Activated CD4-positive, alpha-beta T cell treated with anti-CD3 and anti-CD28 coated beads, Interleukin-2, amount 10 ng/mL, durations not matched to agents 7 days and 5 days (primary cell): Measurements from ENCODE around the gene OXGR1. TPM values are rescaled to one million over a fixed set of nuclear protein-coding genes. Genes with fewer than 3 reads are reported as not detected.

ENCODE experiments used
- CTCF ChIA-PET: fragments of 350-600 bp; sonication (Branson Sonifier 250); formaldehyde crosslinking; loops from one replicate; lab custom pipeline; 2021; ENCODE audit warnings: antibody characterized with exemption; lab: Charles Lee
- POLR2A ChIA-PET: fragments of 350-600 bp; sonication (Branson Sonifier 250); formaldehyde crosslinking; loops from one replicate; lab custom pipeline; 2021; ENCODE audit warnings: antibody characterized with exemption; lab: Charles Lee
- DNase-seq: peaks from one replicate; pipeline ENCODE4 v3.0.0-alpha.2; 2020
- H3K27ac Mint-ChIP-seq: one replicate; pipeline ENCODE4 v1.8.0; 2021; ENCODE audit warnings: mild to moderate bottlenecking, moderate library complexity, mixed read lengths
- H3K27me3 Mint-ChIP-seq: one replicate; pipeline ENCODE4 v1.8.0; 2021; ENCODE audit warnings: mixed read lengths
- H3K36me3 Mint-ChIP-seq: one replicate; pipeline ENCODE4 v1.8.0; 2021; ENCODE audit warnings: low read depth, mixed read lengths
- H3K4me1 Mint-ChIP-seq: one replicate; pipeline ENCODE4 v1.8.0; 2021; ENCODE audit warnings: mixed read lengths
- H3K4me3 Mint-ChIP-seq: one replicate; pipeline ENCODE4 v1.8.0; 2021; ENCODE audit warnings: mild to moderate bottlenecking, moderate library complexity, mixed read lengths
- H3K9me3 Mint-ChIP-seq: one replicate; pipeline ENCODE4 v1.8.0; 2021; ENCODE audit warnings: mixed read lengths
- total RNA-seq, 2 experiments: library from RNA; stranded (reverse); gene quantifications; one replicate each; pipeline ENCODE4 v1.2.3, GENCODE V29; 2021

The OXGR1 gene
- total RNA-seq, 2 experiments from 2014 or later, result not detected

DNA sequence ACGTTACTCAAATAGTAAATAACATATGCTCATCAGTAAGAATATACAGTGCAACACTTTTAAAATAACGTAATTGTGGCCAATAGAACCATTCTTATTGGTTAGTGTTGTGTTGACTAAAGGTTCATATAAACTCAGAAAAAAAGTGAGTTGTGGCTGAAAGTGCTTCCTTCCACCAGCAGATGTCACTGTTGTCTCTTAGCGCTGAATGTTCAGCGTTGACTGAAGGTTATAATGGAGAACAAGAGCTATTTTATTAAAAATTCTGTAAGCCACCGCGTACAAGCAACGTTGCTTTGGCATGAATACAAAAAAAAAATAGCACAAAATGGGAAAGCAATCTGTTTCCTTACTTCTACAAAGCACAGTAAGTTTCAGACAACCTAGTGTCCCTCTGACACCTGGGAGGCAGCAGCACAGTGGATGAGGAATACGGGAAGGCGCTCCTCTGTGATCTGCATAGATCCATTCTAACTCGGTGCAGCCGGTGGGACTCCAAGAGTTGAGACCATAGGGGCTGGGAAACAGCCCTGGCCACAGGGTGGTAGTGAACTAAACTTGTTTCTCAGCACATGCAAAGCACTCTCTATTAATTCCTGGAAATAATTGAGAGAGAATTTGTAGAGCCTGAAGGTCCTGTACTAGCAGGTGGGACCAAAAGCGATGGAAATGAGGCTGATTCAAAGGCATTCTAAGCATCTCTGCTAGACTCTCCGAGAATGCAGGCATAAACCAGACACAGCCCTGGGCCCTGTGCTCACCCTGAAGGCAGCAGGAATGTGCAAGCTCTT, 23.9 kb upstream of the OXGR1 start:
- POLR2A ChIA-PET, result no interaction called here
- Mint-ChIP-seq H3K4me3 (no peak overlapping the region), H3K27me3 (peaks cover 44% of the 10 kb centered on the region), H3K9me3 (no peaks in the 10 kb centered on the region), H3K4me1 (peaks cover 5% of the 10 kb centered on the region), H3K36me3 (no peaks in the 10 kb centered on the region), H3K27ac (no peak overlapping the region)
- peak; percentile 51 for DNase-seq
- CTCF ChIA-PET, result interaction anchor here (0.6 kb wide), 1 partner anchor 672 kb away, joined by 3 read pairs; no protein-coding TSS in a partner anchor

DNA sequence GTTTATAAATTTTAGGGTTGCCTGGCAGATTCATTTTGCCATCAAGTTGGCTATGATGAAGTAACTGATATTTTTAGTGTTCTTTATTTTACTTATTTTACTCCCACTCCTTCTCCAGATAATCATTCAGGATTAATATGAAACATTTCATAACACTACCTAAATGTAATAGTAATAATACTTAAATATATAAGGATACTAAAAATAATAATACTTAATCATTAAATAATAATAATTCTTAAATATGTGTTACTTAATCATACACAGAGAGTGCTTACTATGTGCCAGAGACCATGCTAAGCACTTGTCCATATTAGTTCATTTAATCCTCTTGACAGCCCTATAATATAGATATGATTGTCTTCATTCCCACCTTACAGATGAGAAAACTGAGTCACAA, 23.0 kb upstream of the OXGR1 start:
- Mint-ChIP-seq H3K36me3 (no peaks in the 10 kb centered on the region), H3K27ac (no peak overlapping the region), H3K27me3 (peaks cover 49% of the 10 kb centered on the region), H3K4me3 (no peak overlapping the region), H3K4me1 (peaks cover 5% of the 10 kb centered on the region), H3K9me3 (no peaks in the 10 kb centered on the region)
- ChIA-PET CTCF (no interaction called here), POLR2A (no interaction called here)
- DNase-seq, result no peak

DNA sequence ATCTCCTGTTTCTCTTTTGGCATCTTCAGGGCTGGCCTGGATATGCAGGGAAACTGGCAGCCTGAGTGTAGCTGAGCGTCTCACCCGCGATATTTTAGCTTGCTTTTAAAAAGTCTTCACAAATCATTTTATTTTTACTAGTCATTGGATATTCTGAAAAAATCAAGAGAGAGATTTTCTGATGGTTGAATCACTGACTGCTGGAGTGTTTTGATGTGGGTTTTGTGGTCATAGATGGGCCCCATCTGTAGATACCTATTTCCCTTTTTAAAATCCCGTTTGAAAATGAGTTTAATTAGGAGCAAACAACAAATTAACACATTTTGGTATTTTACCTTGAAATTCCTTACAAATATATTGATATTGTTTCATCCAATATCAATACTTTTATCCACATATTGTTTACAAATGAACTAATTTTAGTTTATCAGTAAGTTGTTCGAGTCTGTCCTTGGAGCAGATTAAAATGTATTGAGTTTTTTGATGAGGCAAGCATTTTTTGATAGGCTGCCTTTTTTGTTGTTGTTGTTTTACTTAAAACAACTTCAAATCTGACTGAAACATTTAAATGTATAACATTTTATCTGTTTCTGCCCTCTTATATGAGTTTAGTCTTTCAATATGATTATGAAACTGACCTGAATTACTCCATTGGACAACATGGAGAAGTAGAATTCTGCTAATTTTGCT, 21.5 kb upstream of the OXGR1 start:
- Mint-ChIP-seq H3K4me3 (no peak overlapping the region), H3K36me3 (no peaks in the 10 kb centered on the region), H3K4me1 (peaks cover 5% of the 10 kb centered on the region), H3K27ac (no peak overlapping the region), H3K27me3 (peaks cover 44% of the 10 kb centered on the region), H3K9me3 (no peaks in the 10 kb centered on the region)
- DNase-seq, result no peak
- POLR2A ChIA-PET, result no interaction called here
- CTCF ChIA-PET, result no interaction called here

- CTCF ChIA-PET, result no interaction called here
- H3K27me3 Mint-ChIP-seq, result peaks cover 22% of the 10 kb centered on the region
These were observed 18.2 kb upstream of the OXGR1 start for GRCh38 chr13:97012251-97013048.

GRCh38 chr13:97011446-97012131, 17.3 kb upstream of the OXGR1 start:
- Mint-ChIP-seq H3K27me3 (peaks cover 22% of the 10 kb centered on the region), H3K27ac (no peak overlapping the region), H3K9me3 (no peaks in the 10 kb centered on the region), H3K4me1 (peaks cover 5% of the 10 kb centered on the region), H3K4me3 (no peak overlapping the region), H3K36me3 (no peaks in the 10 kb centered on the region)
- CTCF ChIA-PET, result no interaction called here
- POLR2A ChIA-PET, result no interaction called here
- DNase-seq, result no peak

More at GRCh38 chr13:97012251-97013048, 18.2 kb upstream of the OXGR1 start:
- POLR2A ChIA-PET, result no interaction called here
- H3K9me3 Mint-ChIP-seq, result no peaks in the 10 kb centered on the region
- H3K36me3 Mint-ChIP-seq, result no peaks in the 10 kb centered on the region
- peaks cover 5% of the 10 kb centered on the region for H3K4me1 Mint-ChIP-seq
- H3K4me3 Mint-ChIP-seq, result no peak overlapping the region
- H3K27ac Mint-ChIP-seq, result no peak overlapping the region
- DNase-seq, result no peak

- POLR2A ChIA-PET, result no interaction called here
- Mint-ChIP-seq H3K4me3 (no peak overlapping the region), H3K27ac (no peak overlapping the region), H3K27me3 (peaks cover 9% of the 10 kb centered on the region), H3K4me1 (no peaks in the 10 kb centered on the region), H3K9me3 (no peaks in the 10 kb centered on the region), H3K36me3 (no peaks in the 10 kb centered on the region)
- DNase-seq, result no peak
- CTCF ChIA-PET, result no interaction called here
These were observed 14.4 kb upstream of the OXGR1 start for GRCh38 chr13:97008643-97009042.

DNA sequence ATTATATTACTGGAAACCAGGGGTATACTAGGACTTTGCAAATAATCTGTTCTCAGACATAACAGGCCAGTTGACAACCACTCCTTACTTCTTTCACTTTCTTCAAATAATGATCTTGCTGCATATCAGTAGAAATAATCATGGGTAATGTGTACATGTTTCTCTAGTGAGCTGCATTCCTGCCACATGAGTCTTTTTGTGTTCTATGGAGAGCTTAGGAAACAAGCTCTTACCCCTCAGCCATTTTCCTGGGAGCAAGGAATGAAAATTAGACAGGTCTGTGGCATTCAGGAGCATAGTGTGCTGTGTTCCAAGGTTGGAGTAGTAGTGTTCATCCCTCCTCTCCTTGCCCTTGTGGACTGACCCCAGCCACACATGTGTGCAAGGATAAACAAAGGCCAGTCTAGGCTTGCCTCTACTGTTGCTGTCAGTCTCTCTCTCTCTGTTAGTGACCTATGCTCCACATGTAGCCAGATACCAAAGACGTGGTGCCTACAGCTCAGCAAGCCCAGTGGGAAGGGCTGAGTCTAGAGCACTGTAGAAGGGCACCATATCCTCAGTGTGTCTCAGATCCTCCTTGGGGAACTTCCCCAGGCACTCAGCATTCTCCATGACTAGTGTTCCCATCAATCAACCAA, 11.5 kb upstream of the OXGR1 start:
- Mint-ChIP-seq H3K27ac (no peak overlapping the region), H3K4me3 (no peak overlapping the region), H3K4me1 (no peaks in the 10 kb centered on the region), H3K36me3 (no peaks in the 10 kb centered on the region), H3K9me3 (no peaks in the 10 kb centered on the region), H3K27me3 (peaks cover 4% of the 10 kb centered on the region)
- DNase-seq, result no peak
- POLR2A ChIA-PET, result no interaction called here
- CTCF ChIA-PET, result no interaction called here

DNA sequence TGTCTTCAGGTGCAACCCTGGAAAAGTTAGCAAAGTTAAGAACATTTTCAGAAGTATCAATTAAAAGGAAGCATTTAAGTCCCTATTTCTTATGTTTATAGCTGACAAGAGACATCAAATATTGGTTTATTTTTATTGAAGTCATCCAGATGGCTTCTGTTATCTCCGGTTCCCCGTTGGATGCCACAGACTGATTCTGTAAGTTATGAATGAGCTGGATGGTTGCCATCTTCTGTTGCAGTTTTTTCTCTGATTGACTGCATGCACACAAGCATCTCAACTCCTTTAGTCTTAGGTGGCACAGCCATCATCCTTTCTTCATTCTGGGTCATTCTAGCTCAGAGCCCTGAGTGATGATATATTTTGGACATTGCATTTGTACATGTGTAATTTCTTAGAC, 10.6 kb upstream of the OXGR1 start:
- CTCF ChIA-PET, result no interaction called here
- no peak for DNase-seq
- Mint-ChIP-seq H3K27me3 (peaks cover 4% of the 10 kb centered on the region), H3K4me3 (no peak overlapping the region), H3K27ac (no peak overlapping the region), H3K9me3 (no peaks in the 10 kb centered on the region), H3K4me1 (no peaks in the 10 kb centered on the region), H3K36me3 (no peaks in the 10 kb centered on the region)
- POLR2A ChIA-PET, result no interaction called here

GRCh38 chr13:97004096-97004876, 10.0 kb upstream of the OXGR1 start:
- ChIA-PET CTCF (no interaction called here), POLR2A (no interaction called here)
- H3K9me3 Mint-ChIP-seq, result no peaks in the 10 kb centered on the region
- no peak overlapping the region for H3K27ac Mint-ChIP-seq
- no peaks in the 10 kb centered on the region for H3K4me1 Mint-ChIP-seq
- peaks cover 5% of the 10 kb centered on the region for H3K27me3 Mint-ChIP-seq
- H3K36me3 Mint-ChIP-seq, result no peaks in the 10 kb centered on the region
- DNase-seq, result no peak
- H3K4me3 Mint-ChIP-seq, result no peak overlapping the region

- no peak overlapping the region for H3K27ac Mint-ChIP-seq
- CTCF ChIA-PET, result no interaction called here
These were observed 8.8 kb upstream of the OXGR1 start for GRCh38 chr13:97003071-97003470.

DNA sequence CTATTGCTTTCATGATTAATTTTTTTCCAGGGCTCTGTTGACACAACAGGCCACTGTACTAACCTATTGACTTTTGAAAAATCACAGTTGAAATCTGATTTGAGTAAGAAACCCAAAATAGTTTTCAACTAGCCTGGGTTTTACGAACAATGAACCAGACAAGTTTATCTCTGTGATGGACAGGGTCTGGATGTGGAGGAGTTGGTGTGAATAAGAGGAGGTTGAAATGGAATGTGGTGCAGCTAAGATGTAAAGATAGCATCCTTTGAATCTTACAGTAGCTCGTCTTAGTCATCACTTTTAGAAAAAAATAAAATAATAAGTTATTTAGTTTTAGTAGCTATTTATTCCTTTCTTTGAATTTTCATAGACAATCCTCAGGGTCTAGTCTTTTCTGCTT, 8.3 kb upstream of the OXGR1 start:
- CTCF ChIA-PET, result no interaction called here
- H3K27me3 Mint-ChIP-seq, result peaks cover 7% of the 10 kb centered on the region

More at GRCh38 chr13:97003071-97003470, 8.8 kb upstream of the OXGR1 start:
- H3K4me3 Mint-ChIP-seq, result no peak overlapping the region
- POLR2A ChIA-PET, result no interaction called here
- H3K36me3 Mint-ChIP-seq, result no peaks in the 10 kb centered on the region
- H3K27me3 Mint-ChIP-seq, result peaks cover 7% of the 10 kb centered on the region
- no peaks in the 10 kb centered on the region for H3K9me3 Mint-ChIP-seq
- no peak for DNase-seq
- H3K4me1 Mint-ChIP-seq, result no peaks in the 10 kb centered on the region

DNA sequence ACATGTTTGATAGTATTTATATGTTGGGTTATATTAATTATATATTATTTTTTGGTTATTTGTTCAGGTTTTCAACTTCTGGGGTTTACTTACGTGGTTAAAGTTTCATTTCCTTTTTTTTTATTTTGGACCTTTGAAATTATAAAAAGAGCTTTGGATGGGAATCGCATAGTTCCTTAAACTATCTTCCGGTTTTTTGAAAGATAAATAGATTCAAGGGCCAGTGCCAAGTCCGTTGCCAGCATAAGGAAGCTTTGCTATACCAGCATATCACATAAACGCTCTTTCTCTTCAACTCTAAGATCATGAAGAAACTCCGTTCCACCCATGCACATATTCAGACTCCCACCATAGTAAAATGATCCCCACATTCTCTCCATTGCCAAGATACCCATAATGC, 7.4 kb upstream of the OXGR1 start:
- H3K27ac Mint-ChIP-seq, result no peak overlapping the region
- H3K9me3 Mint-ChIP-seq, result no peaks in the 10 kb centered on the region
- H3K27me3 Mint-ChIP-seq, result peaks cover 7% of the 10 kb centered on the region
- ChIA-PET CTCF (no interaction called here), POLR2A (no interaction called here)
- no peaks in the 10 kb centered on the region for H3K36me3 Mint-ChIP-seq
- H3K4me3 Mint-ChIP-seq, result no peak overlapping the region
- H3K4me1 Mint-ChIP-seq, result no peaks in the 10 kb centered on the region
- DNase-seq, result no peak

More for the DNA sequence above, 8.3 kb upstream of the OXGR1 start:
- Mint-ChIP-seq H3K4me3 (no peak overlapping the region), H3K36me3 (no peaks in the 10 kb centered on the region), H3K9me3 (no peaks in the 10 kb centered on the region), H3K4me1 (no peaks in the 10 kb centered on the region), H3K27ac (no peak overlapping the region)
- POLR2A ChIA-PET, result no interaction called here
- no peak for DNase-seq
